ENCODE results near the gene EPDR1. TPM values are rescaled to one million over a fixed set of nuclear protein-coding genes. Genes with fewer than 3 reads are reported as not detected.

Gene EPDR1
- polyA plus RNA-seq, 1 donor from 2014 or later, result 1.7 TPM

- H3K9me3 ChIP-seq (ENCODE audit: low read length), result no peaks in the 10 kb centered on the region
- H3K4me3 ChIP-seq (ENCODE audit: low read length), result no peak overlapping the region
- no peak overlapping the region for H3K9ac ChIP-seq (ENCODE audit: low read length)
- H3K9me2 ChIP-seq (ENCODE audit: insufficient read depth, low read length), result no peaks in the 10 kb centered on the region
- H2AFZ ChIP-seq (ENCODE audit: low read depth, low read length), result no peak overlapping the region
- H3K79me2 ChIP-seq (replicated peaks; ENCODE audit: insufficient read depth, low read length), result no peaks in the 10 kb centered on the region
- H4K20me1 ChIP-seq (ENCODE audit: insufficient read depth), result no peaks in the 10 kb centered on the region
- H3K4me2 ChIP-seq (ENCODE audit: low read length), result no peak overlapping the region
- TF ChIP-seq, protein P1, sequence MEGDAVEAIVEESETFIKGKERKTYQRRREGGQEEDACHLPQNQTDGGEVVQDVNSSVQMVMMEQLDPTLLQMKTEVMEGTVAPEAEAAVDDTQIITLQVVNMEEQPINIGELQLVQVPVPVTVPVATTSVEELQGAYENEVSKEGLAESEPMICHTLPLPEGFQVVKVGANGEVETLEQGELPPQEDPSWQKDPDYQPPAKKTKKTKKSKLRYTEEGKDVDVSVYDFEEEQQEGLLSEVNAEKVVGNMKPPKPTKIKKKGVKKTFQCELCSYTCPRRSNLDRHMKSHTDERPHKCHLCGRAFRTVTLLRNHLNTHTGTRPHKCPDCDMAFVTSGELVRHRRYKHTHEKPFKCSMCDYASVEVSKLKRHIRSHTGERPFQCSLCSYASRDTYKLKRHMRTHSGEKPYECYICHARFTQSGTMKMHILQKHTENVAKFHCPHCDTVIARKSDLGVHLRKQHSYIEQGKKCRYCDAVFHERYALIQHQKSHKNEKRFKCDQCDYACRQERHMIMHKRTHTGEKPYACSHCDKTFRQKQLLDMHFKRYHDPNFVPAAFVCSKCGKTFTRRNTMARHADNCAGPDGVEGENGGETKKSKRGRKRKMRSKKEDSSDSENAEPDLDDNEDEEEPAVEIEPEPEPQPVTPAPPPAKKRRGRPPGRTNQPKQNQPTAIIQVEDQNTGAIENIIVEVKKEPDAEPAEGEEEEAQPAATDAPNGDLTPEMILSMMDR (IDR thresholded peaks at IDR 0.05; ENCODE audit: poor library complexity, severe bottlenecking), result no peak
- TF ChIP-seq EZH2 (IDR thresholded peaks at IDR 0.05; ENCODE audit: borderline replicate concordance, insufficient read depth, low read length, poor library complexity, severe bottlenecking) (no peak), REST (IDR thresholded peaks at IDR 0.05; ENCODE audit: borderline replicate concordance) (no peak), MXI1 (conservative IDR thresholded peaks at IDR 0.05; ENCODE audit: poor library complexity, severe bottlenecking) (no peak), TAF1 (IDR thresholded peaks at IDR 0.05; ENCODE audit: low read depth) (no peak), POLR2AphosphoS5 (IDR thresholded peaks at IDR 0.05) (no peak), RAD21 (conservative IDR thresholded peaks at IDR 0.05) (no peak), SMC3 (conservative IDR thresholded peaks at IDR 0.05; ENCODE audit: poor library complexity) (no peak), EP300 (conservative IDR thresholded peaks at IDR 0.05; ENCODE audit: poor library complexity, severe bottlenecking) (no peak)
- H3F3A ChIP-seq (ENCODE audit: insufficient read depth, low read length, poor library complexity, severe bottlenecking), result no peaks in the 10 kb centered on the region
- no peaks in the 10 kb centered on the region for H3K36me3 ChIP-seq (ENCODE audit: insufficient read depth, low read length)
- no peaks in the 10 kb centered on the region for H3K27me3 ChIP-seq (ENCODE audit: insufficient read depth, low read depth, low read length)
- H3K27ac ChIP-seq (ENCODE audit: low read length), result no peak overlapping the region
Observed at GRCh38 chr7:37999673-38000072, 79.2 kb downstream of the EPDR1 start.

DNA sequence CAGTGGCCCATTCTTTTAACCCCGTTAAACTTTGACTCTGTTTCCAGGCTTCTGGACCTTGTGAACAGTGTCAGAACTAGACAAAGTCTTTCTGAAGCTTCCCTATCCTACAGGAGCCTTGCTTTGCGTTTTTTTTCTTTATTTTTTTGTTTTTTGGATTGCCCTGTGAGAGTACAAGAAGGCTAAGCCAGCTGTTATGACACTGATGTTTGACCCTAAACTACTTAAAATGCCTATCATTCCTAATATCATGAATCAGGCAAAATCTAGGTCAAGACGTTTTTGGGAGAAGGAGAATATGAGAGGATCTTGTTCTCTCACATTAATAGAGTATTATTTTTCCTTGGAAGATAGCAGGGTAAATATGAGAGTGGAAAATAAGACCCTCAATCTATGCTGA, 79.8 kb downstream of the EPDR1 start:
- no peaks in the 10 kb centered on the region for H3K79me2 ChIP-seq (replicated peaks; ENCODE audit: insufficient read depth, low read length)
- TF ChIP-seq POLR2AphosphoS5 (IDR thresholded peaks at IDR 0.05), result no peak
- TF ChIP-seq, protein P1 (IDR thresholded peaks at IDR 0.05; ENCODE audit: poor library complexity, severe bottlenecking), result no peak
- no peak for TF ChIP-seq RAD21 (conservative IDR thresholded peaks at IDR 0.05)
- TF ChIP-seq EP300 (conservative IDR thresholded peaks at IDR 0.05; ENCODE audit: poor library complexity, severe bottlenecking), result no peak
- TF ChIP-seq REST (IDR thresholded peaks at IDR 0.05; ENCODE audit: borderline replicate concordance), result no peak
- no peak for TF ChIP-seq SMC3 (conservative IDR thresholded peaks at IDR 0.05; ENCODE audit: poor library complexity)
- no peak for TF ChIP-seq EZH2 (IDR thresholded peaks at IDR 0.05; ENCODE audit: borderline replicate concordance, insufficient read depth, low read length, poor library complexity, severe bottlenecking)
- no peak for TF ChIP-seq MXI1 (conservative IDR thresholded peaks at IDR 0.05; ENCODE audit: poor library complexity, severe bottlenecking)
- TF ChIP-seq TAF1 (IDR thresholded peaks at IDR 0.05; ENCODE audit: low read depth), result no peak
- no peaks in the 10 kb centered on the region for H3K9me2 ChIP-seq (ENCODE audit: insufficient read depth, low read length)
- no peaks in the 10 kb centered on the region for H4K20me1 ChIP-seq (ENCODE audit: insufficient read depth)
- no peak overlapping the region for H3K4me2 ChIP-seq (ENCODE audit: low read length)
- no peaks in the 10 kb centered on the region for H3K9me3 ChIP-seq (ENCODE audit: low read length)
- H3K27me3 ChIP-seq (ENCODE audit: insufficient read depth, low read depth, low read length), result no peaks in the 10 kb centered on the region
- H3K36me3 ChIP-seq (ENCODE audit: insufficient read depth, low read length), result no peaks in the 10 kb centered on the region
- no peak overlapping the region for H3K27ac ChIP-seq (ENCODE audit: low read length)
- H3F3A ChIP-seq (ENCODE audit: insufficient read depth, low read length, poor library complexity, severe bottlenecking), result no peaks in the 10 kb centered on the region
- no peak overlapping the region for H3K9ac ChIP-seq (ENCODE audit: low read length)
- no peak overlapping the region for H3K4me3 ChIP-seq (ENCODE audit: low read length)
- H2AFZ ChIP-seq (ENCODE audit: low read depth, low read length), result no peak overlapping the region

Data from neural cell (in vitro differentiated cells).